Measurements from ENCODE around the gene KCNE5. TPM values are rescaled to one million over a fixed set of nuclear protein-coding genes. Genes with fewer than 3 reads are reported as not detected.

KCNE5 gene
- total RNA-seq, 3 donors from 2014 or later, result 0.44 to 1.4 (median 0.66) TPM

DNA sequence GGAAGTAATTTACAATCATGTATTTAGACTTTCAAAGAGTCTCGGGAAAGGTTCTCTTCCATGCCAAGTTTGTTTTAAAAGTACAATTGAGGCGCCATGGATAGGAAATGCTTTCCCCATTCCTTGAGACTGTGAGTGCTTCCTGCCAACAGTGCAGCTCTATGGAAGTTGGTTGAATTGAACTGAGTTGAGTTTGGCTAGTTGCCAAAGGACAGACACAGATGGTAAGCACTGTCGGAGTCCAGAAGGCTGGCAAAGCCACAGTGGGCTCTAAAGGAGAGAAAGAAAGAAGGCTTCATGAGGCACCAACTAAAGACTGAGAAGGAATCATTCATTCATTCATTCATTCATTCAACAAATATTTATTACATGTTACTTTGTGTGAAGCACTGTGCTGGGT is 4.3 kb upstream of the KCNE5 start:
- Histone ChIP-seq H3K4me1 (no peaks in the 10 kb centered on the region), H3K27ac (no peak overlapping the region), H3K9me3 (no peaks in the 10 kb centered on the region), H3K4me3 (no peak overlapping the region), H3K27me3 (peaks cover 0 to 23% of the 10 kb centered on the region in 2 donors), H3K36me3 (no peaks in the 10 kb centered on the region)
- intact Hi-C loops (cut with DNase I; ENCODE audit: low total_unique reads), result no loop called here
- TF ChIP-seq, protein P1, sequence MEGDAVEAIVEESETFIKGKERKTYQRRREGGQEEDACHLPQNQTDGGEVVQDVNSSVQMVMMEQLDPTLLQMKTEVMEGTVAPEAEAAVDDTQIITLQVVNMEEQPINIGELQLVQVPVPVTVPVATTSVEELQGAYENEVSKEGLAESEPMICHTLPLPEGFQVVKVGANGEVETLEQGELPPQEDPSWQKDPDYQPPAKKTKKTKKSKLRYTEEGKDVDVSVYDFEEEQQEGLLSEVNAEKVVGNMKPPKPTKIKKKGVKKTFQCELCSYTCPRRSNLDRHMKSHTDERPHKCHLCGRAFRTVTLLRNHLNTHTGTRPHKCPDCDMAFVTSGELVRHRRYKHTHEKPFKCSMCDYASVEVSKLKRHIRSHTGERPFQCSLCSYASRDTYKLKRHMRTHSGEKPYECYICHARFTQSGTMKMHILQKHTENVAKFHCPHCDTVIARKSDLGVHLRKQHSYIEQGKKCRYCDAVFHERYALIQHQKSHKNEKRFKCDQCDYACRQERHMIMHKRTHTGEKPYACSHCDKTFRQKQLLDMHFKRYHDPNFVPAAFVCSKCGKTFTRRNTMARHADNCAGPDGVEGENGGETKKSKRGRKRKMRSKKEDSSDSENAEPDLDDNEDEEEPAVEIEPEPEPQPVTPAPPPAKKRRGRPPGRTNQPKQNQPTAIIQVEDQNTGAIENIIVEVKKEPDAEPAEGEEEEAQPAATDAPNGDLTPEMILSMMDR (IDR thresholded peaks at IDR 0.05), result no peak
- TF ChIP-seq POLR2AphosphoS5 (IDR thresholded peaks at IDR 0.05) (no peak), POLR2A (IDR thresholded peaks at IDR 0.05) (no peak)
- no peak for DNase-seq (ENCODE audit: low spot score in 2 of 2)

DNA sequence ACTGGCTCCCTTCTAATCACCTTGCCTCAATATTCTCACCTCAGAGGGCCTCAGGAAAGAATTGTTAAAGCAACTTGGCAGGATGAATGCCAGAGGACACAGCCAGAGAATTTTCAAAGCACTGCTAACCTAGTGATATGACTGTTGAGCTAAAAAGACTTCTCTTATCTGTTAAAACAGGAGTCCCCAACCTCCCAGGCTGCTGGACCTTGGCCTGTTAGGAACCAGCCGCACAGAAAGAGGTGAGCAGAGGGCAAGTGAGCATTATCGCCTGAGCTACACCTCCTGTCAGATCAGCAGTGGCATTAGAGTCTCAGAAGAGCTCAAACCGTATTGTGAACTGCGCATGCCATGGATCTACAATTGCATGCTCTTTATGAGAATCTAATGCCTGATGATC is 1.7 kb upstream of the KCNE5 start:
- Histone ChIP-seq H3K4me1 (no peaks in the 10 kb centered on the region), H3K4me3 (no peak overlapping the region), H3K27ac (no peak overlapping the region), H3K36me3 (no peaks in the 10 kb centered on the region), H3K9me3 (no peaks in the 10 kb centered on the region), H3K27me3 (peaks cover 0 to 38% of the 10 kb centered on the region in 2 donors)
- intact Hi-C loops (cut with DNase I; ENCODE audit: low total_unique reads), result no loop called here
- DNase-seq (ENCODE audit: low spot score in 2 of 2), result no peak
- TF ChIP-seq POLR2AphosphoS5 (IDR thresholded peaks at IDR 0.05), result no peak
- TF ChIP-seq, protein P1 (IDR thresholded peaks at IDR 0.05), result no peak
- TF ChIP-seq POLR2A (IDR thresholded peaks at IDR 0.05), result no peak

DNA sequence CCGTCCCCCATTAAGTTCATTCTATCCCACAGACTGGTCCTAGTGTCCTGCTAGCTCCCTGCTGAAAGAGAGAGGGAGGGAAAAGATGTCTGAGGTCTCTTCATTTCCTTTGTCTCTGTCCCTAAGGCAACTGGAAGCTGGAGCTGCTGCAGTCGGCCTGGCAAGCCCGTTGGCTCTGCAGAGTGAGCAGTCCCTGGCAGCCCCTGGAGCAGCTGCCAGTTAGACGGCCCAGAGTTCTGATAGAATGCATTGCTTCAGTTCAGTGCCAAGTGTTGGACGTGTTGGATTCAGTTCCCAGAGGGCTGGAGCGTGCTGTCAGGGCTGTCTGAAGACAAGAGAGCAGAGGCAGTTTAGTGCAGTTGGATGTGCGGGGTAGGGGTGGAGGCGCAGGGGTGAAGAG is 975 bp downstream of the KCNE5 start:
- H3K27me3 ChIP-seq, result peaks cover 0 to 34% of the 10 kb centered on the region in 2 donors
- H3K36me3 ChIP-seq, result no peaks in the 10 kb centered on the region
- H3K9me3 ChIP-seq, result no peaks in the 10 kb centered on the region
- intact Hi-C loops (cut with DNase I; ENCODE audit: low total_unique reads), result no loop called here
- no peaks in the 10 kb centered on the region for H3K4me1 ChIP-seq
- TF ChIP-seq POLR2AphosphoS5 (IDR thresholded peaks at IDR 0.05) (no peak), POLR2A (IDR thresholded peaks at IDR 0.05) (no peak)
- TF ChIP-seq, protein P1 (IDR thresholded peaks at IDR 0.05), result no peak
- no peak overlapping the region for H3K27ac ChIP-seq
- no peak overlapping the region for H3K4me3 ChIP-seq
- DNase-seq (ENCODE audit: low spot score in 2 of 2), result no peak

DNA sequence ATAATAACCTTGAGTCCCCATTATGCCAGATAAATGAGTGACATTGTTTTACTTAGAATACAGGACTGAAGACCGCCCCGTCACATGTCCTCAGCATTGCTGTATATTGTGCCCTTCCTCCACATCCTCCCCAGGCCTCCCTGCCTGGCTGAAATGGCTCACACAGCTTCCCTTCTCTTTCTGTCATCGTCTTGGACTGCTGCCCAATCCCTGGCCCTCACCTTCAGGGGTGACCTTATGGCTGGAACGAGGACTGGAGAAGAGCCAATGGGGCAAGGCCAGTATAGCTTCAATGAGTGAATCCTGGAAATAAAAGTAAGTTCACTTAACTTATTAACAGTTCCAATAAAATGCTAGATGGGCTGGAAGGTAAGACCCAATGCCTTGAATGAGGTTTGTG is 2.7 kb downstream of the KCNE5 start:
- no peaks in the 10 kb centered on the region for H3K4me1 ChIP-seq
- H3K4me3 ChIP-seq, result no peak overlapping the region
- peaks cover 0 to 48% of the 10 kb centered on the region in 2 donors for H3K27me3 ChIP-seq
- TF ChIP-seq POLR2AphosphoS5 (IDR thresholded peaks at IDR 0.05), result no peak
- TF ChIP-seq POLR2A (IDR thresholded peaks at IDR 0.05), result no peak
- TF ChIP-seq, protein P1 (IDR thresholded peaks at IDR 0.05), result no peak
- H3K9me3 ChIP-seq, result no peaks in the 10 kb centered on the region
- H3K36me3 ChIP-seq, result no peaks in the 10 kb centered on the region
- DNase-seq (ENCODE audit: low spot score in 2 of 2), result no peak
- intact Hi-C loops (cut with DNase I; ENCODE audit: low total_unique reads), result no loop called here
- no peak overlapping the region for H3K27ac ChIP-seq

DNA sequence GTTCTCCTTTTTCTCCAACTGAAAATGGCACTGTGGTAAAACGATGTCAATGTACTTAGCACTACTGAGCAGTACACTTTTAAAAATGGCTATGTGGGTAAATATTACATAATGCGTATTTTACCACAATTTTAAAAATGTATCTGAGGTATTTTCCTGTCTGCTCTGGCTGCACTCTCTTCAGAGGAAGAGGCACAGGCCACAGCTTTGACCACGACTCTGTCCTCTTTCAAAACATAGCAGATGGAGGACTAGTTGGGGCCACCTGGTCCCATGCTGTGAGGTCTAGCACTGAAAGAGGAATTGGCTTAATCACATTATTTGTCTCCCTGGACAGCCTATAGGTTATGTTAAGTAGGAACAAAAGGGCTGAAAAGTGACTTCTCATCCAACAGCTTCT is 5.2 kb downstream of the KCNE5 start:
- DNase-seq (ENCODE audit: low spot score in 2 of 2), result no peak
- Histone ChIP-seq H3K9me3 (no peaks in the 10 kb centered on the region), H3K4me3 (no peak overlapping the region), H3K27me3 (peaks cover 0 to 46% of the 10 kb centered on the region in 2 donors), H3K36me3 (no peaks in the 10 kb centered on the region), H3K27ac (no peak overlapping the region), H3K4me1 (no peaks in the 10 kb centered on the region)
- TF ChIP-seq, protein P1 (IDR thresholded peaks at IDR 0.05), result no peak
- TF ChIP-seq POLR2AphosphoS5 (IDR thresholded peaks at IDR 0.05), result no peak
- no peak for TF ChIP-seq POLR2A (IDR thresholded peaks at IDR 0.05)
- intact Hi-C loops (cut with DNase I; ENCODE audit: low total_unique reads), result no loop called here
